Gastrocnemius medialis (tissue), 4 donors: ENCODE data around the gene ROBO1. TPM values are rescaled to one million over a fixed set of nuclear protein-coding genes. Genes with fewer than 3 reads are reported as not detected.

Experiments used
- ATAC-seq, 2 donors: fragments of 150-250 bp; one replicate each; pipeline ENCODE4 v1.9.1; 2016
- DNase-seq, 2 donors: peaks; one replicate each; pipeline ENCODE4 v3.0.0-alpha.2; 2019
- H3K27ac ChIP-seq, 4 donors: fragments of 200-600 bp; sonication (generic); 1 replicate in 1 of 4; 2 replicates in 3 of 4; pipeline ENCODE4 v1.5.1; 2016 to 2018; ENCODE audit warnings: mild to moderate bottlenecking in 2 of 4, moderate library complexity in 1 of 4
- H3K27me3 ChIP-seq, 3 donors: fragments of 200-600 bp; sonication (generic) in 2 of 3; 1 replicate in 1 of 3; 2 replicates in 2 of 3; pipeline versions ENCODE4 v1.5.1 to v1.6.0; 2016 to 2019; ENCODE audit warnings: mild to moderate bottlenecking in 1 of 3, moderate library complexity in 1 of 3
- H3K36me3 ChIP-seq, 2 donors: fragments of 200-600 bp; sonication (generic) in 1 of 2; one replicate each; pipeline ENCODE4 v1.5.1; 2017 to 2018
- H3K4me1 ChIP-seq, 2 donors: fragments of 200-600 bp; sonication (generic) in 1 of 2; one replicate each; pipeline ENCODE4 v1.5.1; 2016 to 2017; ENCODE audit warnings: mild to moderate bottlenecking in 2 of 2
- H3K4me3 ChIP-seq, 4 donors: fragments of 200-600 bp; sonication (generic) in 3 of 4; 1 replicate in 1 of 4; 2 replicates in 3 of 4; pipeline ENCODE4 v1.5.1; 2016 to 2019; ENCODE audit warnings: mild to moderate bottlenecking in 2 of 4
- H3K9me3 ChIP-seq, 3 donors: fragments of 200-600 bp; sonication (generic) in 2 of 3; 1 replicate in 1 of 3; 2 replicates in 2 of 3; pipeline ENCODE4 v1.5.1; 2016 to 2019
- POLR2A ChIP-seq, 2 donors: fragments of 450-650 bp; IDR thresholded peaks; one replicate each; pipeline ENCODE4 v1.6.1; 2017; ENCODE audit warnings: antibody characterized with exemption in 2 of 2, mild to moderate bottlenecking in 2 of 2, moderate library complexity in 2 of 2
- in situ Hi-C, 4 donors: fragments of 200-750 bp; cut with MboI; loops; one replicate each; pipeline versions ENCODE4 v1.15.0 to v1.8.0; 2017; ENCODE audit warnings: low sequenced_read_pairs in 4 of 4
- intact Hi-C: fragments of 100-400 bp; cut with DNase I; formaldehyde crosslinking; loops from one replicate; pipeline ENCODE4 v1.15.1; 2023; ENCODE audit warnings: low total_unique reads
- total RNA-seq, 4 donors: library from RNA; depleted of rRNA; stranded (reverse); fragments of >200 nt; gene quantifications; one replicate each; pipeline versions ENCODE4 v1.1.0 to v1.2.3, GENCODE V29; 2016
- TF ChIP-seq, protein P1 (sequence below), 5 experiments: fragments of 450-650 bp in 3 of 5; fragments of 200-600 bp in 2 of 5; sonication (generic) in 2 of 5; IDR thresholded peaks in 4 of 5; conservative IDR thresholded peaks in 1 of 5; 1 replicate in 4 of 5; 2 replicates in 1 of 5; pipeline ENCODE4 v1.5.1; 2016 to 2019; ENCODE audit warnings: antibody characterized with exemption in 5 of 5, mild to moderate bottlenecking in 3 of 5, moderate library complexity in 3 of 5

ROBO1 gene
- total RNA-seq, 4 donors from 2014 or later, result 4.2 to 16.0 (median 9.5) TPM

DNA sequence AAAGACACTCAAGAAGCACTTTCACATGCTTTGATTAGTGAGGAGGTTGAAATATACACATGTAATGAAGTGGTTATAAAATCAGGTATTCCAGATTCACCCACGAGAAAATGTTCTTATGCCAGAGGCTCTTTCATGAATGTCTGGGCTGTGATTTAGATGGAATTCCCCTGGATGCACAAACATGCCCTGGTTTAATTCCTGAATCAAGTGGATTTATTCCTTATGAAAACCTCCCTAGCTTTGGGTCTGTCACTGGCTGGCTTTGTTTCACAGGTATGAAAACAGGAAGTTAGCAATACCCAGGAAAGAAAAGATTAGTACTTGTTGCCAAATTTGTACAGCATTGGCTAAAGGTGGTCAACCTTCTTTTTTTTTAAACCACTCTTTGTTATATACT, 1123.0 kb downstream of the ROBO1 start:
- no peak overlapping the region for H3K27ac ChIP-seq
- no peaks in the 10 kb centered on the region for H3K27me3 ChIP-seq
- ATAC-seq (no peak), DNase-seq (no peak)
- TF ChIP-seq, protein P1, sequence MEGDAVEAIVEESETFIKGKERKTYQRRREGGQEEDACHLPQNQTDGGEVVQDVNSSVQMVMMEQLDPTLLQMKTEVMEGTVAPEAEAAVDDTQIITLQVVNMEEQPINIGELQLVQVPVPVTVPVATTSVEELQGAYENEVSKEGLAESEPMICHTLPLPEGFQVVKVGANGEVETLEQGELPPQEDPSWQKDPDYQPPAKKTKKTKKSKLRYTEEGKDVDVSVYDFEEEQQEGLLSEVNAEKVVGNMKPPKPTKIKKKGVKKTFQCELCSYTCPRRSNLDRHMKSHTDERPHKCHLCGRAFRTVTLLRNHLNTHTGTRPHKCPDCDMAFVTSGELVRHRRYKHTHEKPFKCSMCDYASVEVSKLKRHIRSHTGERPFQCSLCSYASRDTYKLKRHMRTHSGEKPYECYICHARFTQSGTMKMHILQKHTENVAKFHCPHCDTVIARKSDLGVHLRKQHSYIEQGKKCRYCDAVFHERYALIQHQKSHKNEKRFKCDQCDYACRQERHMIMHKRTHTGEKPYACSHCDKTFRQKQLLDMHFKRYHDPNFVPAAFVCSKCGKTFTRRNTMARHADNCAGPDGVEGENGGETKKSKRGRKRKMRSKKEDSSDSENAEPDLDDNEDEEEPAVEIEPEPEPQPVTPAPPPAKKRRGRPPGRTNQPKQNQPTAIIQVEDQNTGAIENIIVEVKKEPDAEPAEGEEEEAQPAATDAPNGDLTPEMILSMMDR (IDR thresholded peaks at IDR 0.05 in 4 of 5, conservative IDR thresholded peaks at IDR 0.05 in 1 of 5), result no peak
- no peak for TF ChIP-seq POLR2A (IDR thresholded peaks at IDR 0.05)
- intact Hi-C loops (no loop called here), in situ Hi-C loops (loop anchor here in 1 of 4 donors (25.0 kb wide), 1 partner anchor 1608 kb away; the partner anchor contains the start of gene ROBO2)
- no peaks in the 10 kb centered on the region for H3K36me3 ChIP-seq
- H3K4me1 ChIP-seq, result no peaks in the 10 kb centered on the region
- no peaks in the 10 kb centered on the region for H3K9me3 ChIP-seq
- H3K4me3 ChIP-seq, result no peak overlapping the region

DNA sequence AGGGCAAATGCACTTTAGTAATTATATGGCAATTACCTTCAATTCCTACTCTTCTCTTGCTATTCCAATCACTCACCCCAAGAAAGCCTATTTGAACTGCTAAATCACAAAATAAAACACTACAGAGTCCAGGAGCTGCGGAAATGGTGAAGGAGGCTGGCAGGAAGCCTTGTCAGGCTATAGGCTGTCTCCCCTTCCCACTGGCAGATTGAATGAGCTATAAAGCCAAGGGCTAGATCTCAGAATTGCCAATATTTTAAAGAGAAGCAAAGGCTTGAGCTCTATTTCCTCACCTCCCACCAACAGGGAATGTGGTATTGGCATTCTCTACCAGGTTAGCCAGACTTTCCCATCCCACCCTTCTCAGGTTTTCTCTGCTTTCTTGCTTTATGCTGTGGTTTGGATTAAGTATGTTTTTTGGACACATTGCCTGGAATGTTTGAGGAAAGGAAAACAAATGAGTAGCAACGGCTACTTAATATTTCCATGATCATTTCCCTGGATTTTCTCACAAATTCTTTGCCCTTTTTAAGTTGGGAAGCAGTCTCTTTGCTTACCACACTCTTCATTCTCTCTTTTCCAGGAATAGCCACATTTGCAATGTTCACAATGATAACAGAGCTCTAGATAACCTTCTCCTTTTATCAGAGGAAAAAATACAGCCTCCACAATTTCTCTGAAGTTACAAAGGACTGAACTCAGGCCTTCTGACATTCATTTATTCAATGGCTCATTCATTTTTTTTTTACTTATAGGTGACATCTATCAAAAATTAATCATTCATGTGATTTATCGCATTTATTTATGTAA, 1125.4 kb downstream of the ROBO1 start:
- intact Hi-C loops, result no loop called here
- no peak overlapping the region for H3K27ac ChIP-seq
- H3K4me3 ChIP-seq, result no peak overlapping the region
- ATAC-seq (no peak), DNase-seq (no peak)
- no peaks in the 10 kb centered on the region for H3K27me3 ChIP-seq
- no peaks in the 10 kb centered on the region for H3K9me3 ChIP-seq
- in situ Hi-C loops, result loop anchor here in 1 of 4 donors (25.0 kb wide), 1 partner anchor 1605 kb away; the partner anchor contains the start of gene ROBO2
- no peaks in the 10 kb centered on the region for H3K36me3 ChIP-seq
- no peak for TF ChIP-seq POLR2A (IDR thresholded peaks at IDR 0.05)
- TF ChIP-seq, protein P1 (IDR thresholded peaks at IDR 0.05 in 4 of 5, conservative IDR thresholded peaks at IDR 0.05 in 1 of 5), result no peak
- no peaks in the 10 kb centered on the region for H3K4me1 ChIP-seq

DNA sequence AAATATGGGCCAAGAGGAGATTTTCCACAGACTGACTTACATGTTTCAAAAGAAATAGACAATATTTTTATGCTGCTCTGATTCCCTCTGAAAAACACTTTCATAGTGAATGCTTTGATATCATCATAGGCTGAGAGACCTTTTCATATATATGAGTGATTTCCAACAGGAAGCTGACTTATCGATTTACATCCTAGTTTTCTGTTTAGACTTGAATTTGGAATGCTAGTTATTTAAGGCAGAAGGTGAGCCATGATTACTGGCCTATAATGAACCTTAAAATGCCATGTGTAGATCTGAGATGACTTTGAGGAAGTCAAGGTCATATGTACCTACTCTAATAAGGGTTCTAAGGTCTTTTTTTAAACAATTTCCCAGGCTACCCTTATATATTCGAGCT, 1126.1 kb downstream of the ROBO1 start:
- in situ Hi-C loops, result loop anchor here in 1 of 4 donors (25.0 kb wide), 1 partner anchor 1604 kb away; the partner anchor contains the start of gene ROBO2
- no peak for DNase-seq

GRCh38 chr3:78634316-78634715, 1133.5 kb downstream of the ROBO1 start:
- H3K4me1 ChIP-seq, result no peaks in the 10 kb centered on the region
- in situ Hi-C loops, result loop anchor here in 1 of 4 donors (25.0 kb wide), 1 partner anchor 1597 kb away; the partner anchor contains the start of gene ROBO2
- H3K9me3 ChIP-seq, result no peaks in the 10 kb centered on the region
- TF ChIP-seq POLR2A (IDR thresholded peaks at IDR 0.05), result no peak
- TF ChIP-seq, protein P1 (IDR thresholded peaks at IDR 0.05 in 4 of 5, conservative IDR thresholded peaks at IDR 0.05 in 1 of 5), result no peak
- no peaks in the 10 kb centered on the region for H3K27me3 ChIP-seq
- intact Hi-C loops, result no loop called here
- no peaks in the 10 kb centered on the region for H3K36me3 ChIP-seq
- ATAC-seq (no peak), DNase-seq (no peak)
- no peak overlapping the region for H3K27ac ChIP-seq
- no peak overlapping the region for H3K4me3 ChIP-seq

More for the DNA sequence above, 1126.1 kb downstream of the ROBO1 start:
- Histone ChIP-seq H3K27me3 (no peaks in the 10 kb centered on the region), H3K36me3 (no peaks in the 10 kb centered on the region), H3K4me3 (no peak overlapping the region), H3K9me3 (no peaks in the 10 kb centered on the region), H3K27ac (no peak overlapping the region), H3K4me1 (no peaks in the 10 kb centered on the region)
- TF ChIP-seq POLR2A (IDR thresholded peaks at IDR 0.05), result no peak
- TF ChIP-seq, protein P1 (IDR thresholded peaks at IDR 0.05 in 4 of 5, conservative IDR thresholded peaks at IDR 0.05 in 1 of 5), result no peak
- ATAC-seq, result no peak
- intact Hi-C loops, result no loop called here
